ENCODE data around the gene AKR7A2.
A peak's percentile ranks its signal among the peaks of the same experiment; 100 is the strongest.

Gene AKR7A2
- 12.0 reads per million, percentile 35 among the genes with 10 or more reads in this experiment for total RNA-seq

- peak; percentile 82 for DNase-seq
Observed at GRCh38 chr1:19311931-19312781, at the start of gene AKR7A2, which contains the start of gene SLC66A1. TSS of gene AKR7A2 (minus strand) at chr1:19312144. CDS start at chr1:19312124, 20 bp downstream. TSS of gene SLC66A1 (plus strand) at chr1:19312326. CDS start at chr1:19317678, 5,352 bp downstream.

DNA sequence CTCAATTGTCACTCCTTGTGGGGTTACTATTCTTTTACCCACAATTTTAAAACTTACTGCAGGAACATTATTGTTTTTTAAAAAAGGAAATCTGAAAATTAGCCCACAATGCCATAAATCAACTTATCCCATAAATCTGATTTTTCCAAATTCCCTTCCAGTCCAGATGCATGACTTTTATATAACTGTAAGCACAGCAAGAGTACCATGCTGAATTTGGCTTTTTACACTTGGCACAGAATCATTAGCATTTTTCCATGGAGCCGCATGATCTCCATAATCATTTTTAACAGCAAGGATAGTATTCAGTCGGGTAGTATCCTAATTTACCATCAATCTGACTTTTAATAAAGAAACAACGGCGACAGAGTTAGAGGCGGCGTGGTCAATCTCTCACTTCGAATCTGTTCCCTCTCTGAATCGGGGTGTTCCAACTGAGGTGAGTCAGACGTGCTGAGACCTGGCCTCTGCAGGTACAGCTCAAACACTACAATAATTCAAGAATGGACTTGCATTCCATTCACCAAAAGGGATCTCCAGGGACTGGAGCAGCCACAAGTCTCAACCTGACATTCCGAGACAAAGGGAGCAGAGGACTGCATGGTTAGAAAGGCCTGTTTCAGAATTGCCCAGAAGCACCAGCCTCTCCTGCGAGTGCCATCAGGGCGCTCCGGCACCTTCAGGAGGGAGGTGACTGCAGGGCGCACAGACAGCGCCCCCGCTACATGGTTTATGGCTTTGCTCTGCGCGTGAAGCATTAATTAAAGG, 49.1 kb upstream of the AKR7A2 start:
- DNase-seq, result no peak

GRCh38 chr1:19360432-19360831, 48.5 kb upstream of the AKR7A2 start:
- no peak for DNase-seq

DNA sequence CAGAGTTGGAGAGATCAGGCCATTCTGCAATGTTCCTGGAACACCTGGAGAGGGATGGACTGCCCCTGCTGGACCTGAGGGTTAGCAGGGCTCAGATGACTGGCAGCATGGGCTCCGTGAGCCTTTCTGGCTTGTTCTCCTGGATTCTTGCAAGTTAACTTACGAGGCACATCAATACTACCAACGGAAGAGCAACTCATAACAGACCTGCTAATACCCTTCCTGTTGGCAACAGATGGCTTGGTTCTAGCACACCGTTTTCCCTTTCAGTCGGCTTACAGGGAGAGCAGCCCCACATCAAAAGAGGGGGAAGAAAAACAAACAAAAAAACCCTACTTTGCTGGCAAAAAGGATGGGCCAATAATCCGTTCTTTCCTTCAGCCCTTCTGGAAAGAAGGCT, 48.1 kb upstream of the AKR7A2 start:
- DNase-seq, result no peak

DNA sequence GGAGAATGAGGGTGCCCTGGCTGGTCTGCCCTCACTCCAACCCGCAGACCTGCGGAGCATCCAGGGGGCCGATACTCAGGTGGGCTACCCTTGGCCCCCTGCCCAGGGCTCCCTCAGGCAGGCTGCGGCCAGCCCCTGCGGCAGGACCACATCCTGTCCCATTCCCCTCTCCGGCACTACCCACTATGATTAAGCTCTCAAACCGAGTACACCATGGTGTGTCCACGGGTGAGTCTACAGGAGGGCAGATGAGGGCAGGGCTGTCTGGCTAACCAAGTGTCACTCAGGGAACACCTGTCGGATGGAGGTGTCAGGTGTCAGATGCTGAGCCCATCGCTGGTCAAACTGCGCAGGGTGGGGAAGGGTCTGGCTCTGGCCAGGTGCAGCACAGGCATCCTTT, 47.4 kb upstream of the AKR7A2 start:
- no peak for DNase-seq

DNA sequence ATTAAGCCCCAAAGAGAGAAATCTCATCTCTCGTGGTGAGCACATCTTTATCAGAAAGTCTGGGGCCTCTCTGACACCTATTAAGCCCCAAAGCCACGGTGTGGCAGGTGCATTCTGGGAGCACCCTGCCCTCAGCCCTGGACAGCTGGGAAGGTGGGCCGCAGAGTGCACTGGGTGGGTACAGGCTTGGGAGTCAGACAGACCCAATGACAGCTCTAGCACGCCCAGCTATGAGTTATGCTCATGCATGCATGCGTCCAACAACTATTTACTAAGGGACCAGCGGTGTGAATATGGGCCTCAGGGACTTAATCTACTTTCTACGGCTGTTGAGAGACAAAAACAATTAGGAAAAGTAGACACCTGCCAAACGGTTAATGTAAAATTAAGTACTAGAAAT, 46.8 kb upstream of the AKR7A2 start:
- no peak for DNase-seq

GRCh38 chr1:19357299-19357986, 45.5 kb upstream of the AKR7A2 start:
- no peak for DNase-seq

DNA sequence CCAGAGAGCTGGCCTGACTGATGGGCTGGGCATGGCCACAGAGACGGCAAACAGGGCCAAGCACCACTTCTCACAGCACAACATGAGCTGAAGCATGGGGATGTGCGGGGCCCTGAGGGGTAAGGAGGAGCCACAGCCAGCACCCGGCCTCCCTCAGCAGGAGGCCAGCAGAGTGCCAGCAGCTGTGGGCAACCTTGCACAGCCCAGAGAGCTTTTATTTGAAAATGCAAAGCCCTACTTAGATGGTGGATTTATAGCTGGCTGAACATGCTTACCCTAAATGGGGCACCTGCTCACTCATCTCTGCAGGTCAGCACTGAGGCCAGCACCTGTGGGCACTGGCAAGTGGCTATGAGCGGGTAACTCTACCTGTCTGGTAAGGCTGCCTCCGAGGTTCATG, 44.3 kb upstream of the AKR7A2 start:
- no peak for DNase-seq

GRCh38 chr1:19354531-19354981, 42.6 kb upstream of the AKR7A2 start:
- no peak for DNase-seq

- no peak for DNase-seq
Observed at GRCh38 chr1:19353596-19353995, 41.7 kb upstream of the AKR7A2 start.

- DNase-seq, result no peak
Observed at GRCh38 chr1:19352839-19353238, 40.9 kb upstream of the AKR7A2 start.

- DNase-seq, result no peak
Observed at GRCh38 chr1:19351873-19352272, 39.9 kb upstream of the AKR7A2 start.

- DNase-seq, result no peak
Observed at GRCh38 chr1:19350566-19350965, 38.6 kb upstream of the AKR7A2 start.

- no peak for DNase-seq
Observed at GRCh38 chr1:19349999-19350398, 38.1 kb upstream of the AKR7A2 start.

GRCh38 chr1:19348441-19349198, 36.7 kb upstream of the AKR7A2 start:
- DNase-seq, result no peak

GRCh38 chr1:19347533-19348172, 35.7 kb upstream of the AKR7A2 start:
- no peak for DNase-seq

GRCh38 chr1:19346026-19346425, 34.1 kb upstream of the AKR7A2 start:
- DNase-seq, result no peak

- DNase-seq, result no peak
Observed at GRCh38 chr1:19345391-19345790, 33.4 kb upstream of the AKR7A2 start.

DNA sequence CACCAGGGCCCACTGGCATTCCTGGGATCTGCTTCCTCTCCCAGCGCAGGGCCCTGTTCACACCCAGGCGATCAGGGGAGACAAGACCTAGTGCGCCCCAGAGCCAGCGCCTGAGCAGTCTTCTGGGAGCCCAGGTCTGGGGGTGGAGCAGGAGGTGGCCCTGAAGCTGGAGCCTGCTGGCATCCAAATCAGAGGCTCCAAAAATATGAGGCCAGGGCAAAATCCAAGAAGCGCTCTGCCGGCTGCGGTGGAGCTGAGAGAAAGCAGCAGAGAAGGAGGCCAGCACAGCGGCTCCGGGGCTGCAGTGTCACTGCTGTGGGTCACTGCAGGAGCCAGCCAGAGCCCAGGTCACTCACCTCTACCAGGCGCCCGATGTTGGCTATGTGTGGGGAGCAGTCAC, 32.9 kb upstream of the AKR7A2 start:
- no peak for DNase-seq

DNA sequence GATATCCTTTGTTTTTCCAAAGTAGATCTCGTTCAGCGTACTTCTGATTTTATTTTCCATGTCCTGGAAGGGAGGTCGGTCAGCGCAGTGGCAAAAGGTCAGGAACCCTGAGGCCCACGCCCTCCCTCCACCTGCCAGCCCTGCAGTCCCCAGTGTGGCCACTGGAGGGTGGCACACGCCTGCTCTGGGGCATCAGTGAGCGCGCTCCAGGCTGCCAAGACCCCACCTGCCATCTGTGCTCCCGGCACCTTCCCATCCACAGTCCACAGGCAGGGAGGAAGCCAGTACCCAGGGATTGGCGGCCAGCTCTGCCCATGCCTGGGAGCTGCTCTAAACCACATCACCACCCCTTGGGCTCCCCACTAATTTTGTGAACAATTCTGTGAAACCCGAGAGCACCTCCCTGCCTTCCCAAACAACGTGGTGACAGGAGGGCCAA, 32.4 kb upstream of the AKR7A2 start:
- peak; percentile 35 for DNase-seq

- no peak for DNase-seq
Observed at GRCh38 chr1:19343617-19344350, 31.8 kb upstream of the AKR7A2 start.

All from effector CD4-positive, alpha-beta T cell (primary cell).